Gastrocnemius medialis (tissue), 4 donors: ENCODE results near the gene MRPL45.

ENCODE experiments used
- CTCF ChIP-seq, 5 experiments: fragments of 450-650 bp in 3 of 5; fragments of 200-600 bp in 2 of 5; sonication (generic) in 2 of 5; IDR thresholded peaks in 4 of 5; conservative IDR thresholded peaks in 1 of 5; 1 replicate in 4 of 5; 2 replicates in 1 of 5; pipeline ENCODE4 v1.5.1; 2016 to 2019; ENCODE audit warnings: antibody characterized with exemption in 5 of 5, mild to moderate bottlenecking in 3 of 5, moderate library complexity in 3 of 5
- POLR2A ChIP-seq, 2 donors: fragments of 450-650 bp; IDR thresholded peaks; one replicate each; pipeline ENCODE4 v1.6.1; 2017; ENCODE audit warnings: antibody characterized with exemption in 2 of 2, mild to moderate bottlenecking in 2 of 2, moderate library complexity in 2 of 2

- no peak for TF ChIP-seq POLR2A (IDR thresholded peaks at IDR 0.05)
- TF ChIP-seq CTCF (IDR thresholded peaks at IDR 0.05 in 4 of 5, conservative IDR thresholded peaks at IDR 0.05 in 1 of 5) = no peak
Measured at GRCh38 chr17:38320482-38320881, 23.5 kb downstream of the MRPL45 start.
